Gastroesophageal sphincter (tissue), 3 donors: Measurements from ENCODE around the gene ARPC1B.

ENCODE experiments used
- POLR2A ChIP-seq, 2 donors: fragments of 450-650 bp; IDR thresholded peaks; one replicate each; pipeline ENCODE4 v1.6.1; 2017; ENCODE audit warnings: antibody characterized with exemption in 2 of 2, mild to moderate bottlenecking in 2 of 2, moderate library complexity in 1 of 2
- POLR2AphosphoS5 ChIP-seq: sonication (generic); formaldehyde crosslinking; IDR thresholded peaks from one replicate; pipeline ENCODE4 v1.6.1; 2017; ENCODE audit warnings: antibody characterized with exemption
- TF ChIP-seq, protein P1 (sequence below), 4 experiments: fragments of 200-600 bp in 2 of 4; fragments of 450-650 bp in 2 of 4; sonication (generic) in 1 of 4; IDR thresholded peaks; one replicate each; pipeline ENCODE4 v1.5.1; 2017 to 2019; ENCODE audit warnings: antibody characterized with exemption in 4 of 4, mild to moderate bottlenecking in 2 of 4, moderate library complexity in 2 of 4

DNA sequence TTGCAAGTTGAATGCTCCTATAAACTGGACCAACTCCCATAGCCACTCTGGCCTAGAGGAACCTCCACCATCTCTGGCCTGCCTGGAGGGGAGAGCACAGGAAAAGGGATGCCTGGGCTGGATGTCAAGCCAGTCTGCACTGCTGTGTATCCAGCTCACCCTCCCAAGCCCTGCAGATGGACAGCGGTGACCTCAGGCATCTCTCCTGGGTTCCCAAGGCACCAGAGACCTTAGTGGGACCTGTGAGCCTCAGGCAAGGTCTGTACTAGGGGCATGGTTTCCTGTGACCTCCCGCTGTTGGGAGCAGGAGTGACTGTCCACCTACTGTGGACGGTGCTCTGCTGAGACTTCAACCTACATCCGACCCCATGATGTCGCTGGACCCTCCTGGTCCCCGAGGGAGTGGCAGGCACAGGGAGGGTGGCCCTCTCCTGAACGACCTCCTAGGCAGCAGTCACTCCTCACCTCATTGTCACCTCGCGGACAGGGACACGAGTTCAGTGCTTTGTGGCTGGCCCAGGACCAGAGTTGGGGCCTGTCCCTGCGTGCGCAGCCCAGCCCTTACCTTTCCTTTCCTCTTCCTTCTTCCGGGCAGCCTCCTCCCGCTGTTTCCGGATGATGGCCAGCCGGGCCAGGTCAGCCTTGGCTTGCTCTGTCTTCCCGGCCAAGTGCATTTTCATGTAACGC, 22.9 kb downstream of the ARPC1B start:
- no peak for TF ChIP-seq POLR2AphosphoS5
- TF ChIP-seq, protein P1, sequence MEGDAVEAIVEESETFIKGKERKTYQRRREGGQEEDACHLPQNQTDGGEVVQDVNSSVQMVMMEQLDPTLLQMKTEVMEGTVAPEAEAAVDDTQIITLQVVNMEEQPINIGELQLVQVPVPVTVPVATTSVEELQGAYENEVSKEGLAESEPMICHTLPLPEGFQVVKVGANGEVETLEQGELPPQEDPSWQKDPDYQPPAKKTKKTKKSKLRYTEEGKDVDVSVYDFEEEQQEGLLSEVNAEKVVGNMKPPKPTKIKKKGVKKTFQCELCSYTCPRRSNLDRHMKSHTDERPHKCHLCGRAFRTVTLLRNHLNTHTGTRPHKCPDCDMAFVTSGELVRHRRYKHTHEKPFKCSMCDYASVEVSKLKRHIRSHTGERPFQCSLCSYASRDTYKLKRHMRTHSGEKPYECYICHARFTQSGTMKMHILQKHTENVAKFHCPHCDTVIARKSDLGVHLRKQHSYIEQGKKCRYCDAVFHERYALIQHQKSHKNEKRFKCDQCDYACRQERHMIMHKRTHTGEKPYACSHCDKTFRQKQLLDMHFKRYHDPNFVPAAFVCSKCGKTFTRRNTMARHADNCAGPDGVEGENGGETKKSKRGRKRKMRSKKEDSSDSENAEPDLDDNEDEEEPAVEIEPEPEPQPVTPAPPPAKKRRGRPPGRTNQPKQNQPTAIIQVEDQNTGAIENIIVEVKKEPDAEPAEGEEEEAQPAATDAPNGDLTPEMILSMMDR (IDR thresholded peaks at IDR 0.05) = no peak
- TF ChIP-seq POLR2A (IDR thresholded peaks at IDR 0.05) = no peak
